K562 (cell line): Measurements from ENCODE around the gene MYBPHL. TPM values are rescaled to one million over a fixed set of nuclear protein-coding genes. Genes with fewer than 3 reads are reported as not detected.

Experiments used
- ELF1 ChIP-seq: fragments of 200-800 bp; sonication (Bioruptor generic); IDR thresholded peaks from 2 replicates; pipeline ENCODE4 v1.6.1; 2016; ENCODE audit warnings: missing genetic modification characterization, missing compliant biosample characterization
- GATAD2A ChIP-seq: fragments of 450-650 bp; IDR thresholded peaks from 2 replicates; pipeline ENCODE4 v1.6.1; 2017
- KHSRP ChIP-seq: fragments of 450-650 bp; IDR thresholded peaks from 2 replicates; pipeline ENCODE4 v1.6.1; 2017
- KLF16 ChIP-seq: IDR thresholded peaks from 2 replicates; pipeline ENCODE4 v1.6.1; 2016; ENCODE audit warnings: antibody characterized with exemption
- MBD2 ChIP-seq: sonication (generic); IDR thresholded peaks from 2 replicates; pipeline ENCODE4 v1.6.1; 2016; ENCODE audit warnings: low read depth, borderline replicate concordance
- POLR2AphosphoS2 ChIP-seq: IDR thresholded peaks from 2 replicates; pipeline ENCODE4 v1.6.1; 2012; ENCODE audit warnings: low read length, improper control_type of control experiment
- PYGO2 ChIP-seq: fragments of 450-650 bp; IDR thresholded peaks from 2 replicates; pipeline ENCODE4 v1.6.1; 2016; ENCODE audit warnings: mild to moderate bottlenecking, missing genetic modification characterization, moderate library complexity, missing compliant biosample characterization
- ZC3H11A ChIP-seq: IDR thresholded peaks from 2 replicates; pipeline ENCODE4 v1.6.1; 2012; ENCODE audit warnings: low read depth, low read length, improper control_type of control experiment
- ZFP30 ChIP-seq: fragments of 250-450 bp; sonication (Bioruptor Pico); IDR thresholded peaks from 2 replicates; pipeline ENCODE4 v1.8.0; 2022; ENCODE audit warnings: moderate library complexity, mild to moderate bottlenecking, inconsistent platforms, borderline replicate concordance
- ZKSCAN3 ChIP-seq: fragments of 250-450 bp; sonication (Bioruptor Pico); IDR thresholded peaks from 2 replicates; pipeline ENCODE4 v1.4.0; 2020
- ZNF699 ChIP-seq: fragments of 250-450 bp; sonication (Bioruptor Pico); IDR thresholded peaks from 2 replicates; pipeline ENCODE4 v1.8.0; 2021; ENCODE audit warnings: mild to moderate bottlenecking, moderate library complexity; ENCODE audit not compliant: insufficient replicate concordance
- ZNF778 ChIP-seq: fragments of 450-650 bp; formaldehyde crosslinking; IDR thresholded peaks from 2 replicates; pipeline ENCODE4 v1.4.0; 2020; ENCODE audit warnings: mild to moderate bottlenecking, moderate library complexity
- polyA plus RNA-seq, 8 experiments: library from polyadenylated mRNA; depleted of rRNA in 4 of 8; stranded (reverse) in 5 of 8; unstranded in 3 of 8; fragments of >200 nt; fragmentation: Nextera tagmentation in 2 of 8; fragmentation: Illumina TruSeq in 1 of 8; extraction: Ambion mirVana in 2 of 8; extraction: Trizol in 1 of 8; gene quantifications; 2 replicates each; pipeline versions ENCODE4 v1.2.1 to v1.2.3, GENCODE V29; 2011 to 2014; ENCODE audit warnings: inconsistent platforms in 1 of 8, missing spikeins in 1 of 8
- total RNA-seq, 7 experiments: library from RNA; depleted of rRNA in 6 of 7; stranded (reverse); fragments of >200 nt in 6 of 7; fragmentation: Illumina TruSeq in 2 of 7; extraction: Trizol in 2 of 7; gene quantifications; 2 replicates each; pipeline versions ENCODE4 v1.2.1 to v1.2.3, GENCODE V29; 2011 to 2021; ENCODE audit warnings: low replicate concordance in 1 of 7
- TF ChIP-seq, protein P1 (sequence below): fragments of 450-650 bp; IDR thresholded peaks from 2 replicates; pipeline ENCODE4 v1.6.1; 2017; ENCODE audit warnings: antibody characterized with exemption, mild to moderate bottlenecking
- TF ChIP-seq, protein P2 (sequence below), 2 experiments: fragments of 450-650 bp in 1 of 2; IDR thresholded peaks; 2 replicates each; pipeline ENCODE4 v1.6.1; 2011 to 2017; ENCODE audit warnings: low read depth in 2 of 2, antibody characterized with exemption in 1 of 2, borderline replicate concordance in 1 of 2, low read length in 1 of 2, mild to moderate bottlenecking in 1 of 2, mixed read lengths in 1 of 2; ENCODE audit not compliant: control insufficient read depth in 1 of 2

The MYBPHL gene
- total and polyA plus RNA-seq, 9 of the 15 experiments (the other 6 are each of a cell fraction or from before 2014, with no cell fraction given): 0.20 to 1.9 (median 0.33) TPM

DNA sequence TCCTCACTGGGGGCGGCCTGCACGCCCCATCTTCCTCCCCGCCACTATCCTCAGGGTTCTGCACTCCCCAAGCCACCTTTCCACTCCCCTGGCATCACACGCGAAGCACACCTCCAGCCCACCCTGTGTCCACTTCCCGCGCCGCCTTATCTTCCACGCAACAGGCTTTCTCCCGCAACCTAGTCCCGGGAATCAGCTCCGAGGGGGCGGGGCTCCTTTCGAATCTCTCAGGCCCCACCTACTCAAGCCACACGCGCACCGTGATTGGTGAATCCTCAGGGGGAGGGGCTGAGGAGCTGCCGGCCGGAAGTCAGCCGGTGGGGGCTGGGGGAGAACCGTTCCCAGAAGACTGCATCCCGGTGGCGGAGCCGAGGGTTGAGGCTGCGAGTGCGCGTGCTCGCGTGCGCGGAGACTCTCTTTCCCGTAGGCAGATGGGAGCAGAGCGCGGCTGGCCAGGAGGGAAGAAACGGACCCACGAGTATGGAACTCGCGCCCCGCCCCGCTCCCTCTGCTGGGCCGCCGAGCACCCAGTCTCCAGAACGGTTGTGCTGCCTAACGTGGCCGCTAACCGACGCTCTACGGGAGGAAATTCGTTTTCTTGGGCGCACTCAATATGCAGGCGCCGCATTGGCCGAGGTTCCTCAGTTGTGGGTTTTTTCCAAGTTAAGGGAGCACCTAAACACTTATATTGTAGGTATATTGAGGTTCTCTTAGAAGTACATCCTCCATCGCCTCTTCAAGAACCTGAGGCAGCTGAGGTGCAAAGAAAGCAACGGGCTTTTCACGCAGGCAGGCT is 23.7 kb downstream of the MYBPHL start, which contains the start of gene PSRC1 (continued):
- TF ChIP-seq, protein P1, sequence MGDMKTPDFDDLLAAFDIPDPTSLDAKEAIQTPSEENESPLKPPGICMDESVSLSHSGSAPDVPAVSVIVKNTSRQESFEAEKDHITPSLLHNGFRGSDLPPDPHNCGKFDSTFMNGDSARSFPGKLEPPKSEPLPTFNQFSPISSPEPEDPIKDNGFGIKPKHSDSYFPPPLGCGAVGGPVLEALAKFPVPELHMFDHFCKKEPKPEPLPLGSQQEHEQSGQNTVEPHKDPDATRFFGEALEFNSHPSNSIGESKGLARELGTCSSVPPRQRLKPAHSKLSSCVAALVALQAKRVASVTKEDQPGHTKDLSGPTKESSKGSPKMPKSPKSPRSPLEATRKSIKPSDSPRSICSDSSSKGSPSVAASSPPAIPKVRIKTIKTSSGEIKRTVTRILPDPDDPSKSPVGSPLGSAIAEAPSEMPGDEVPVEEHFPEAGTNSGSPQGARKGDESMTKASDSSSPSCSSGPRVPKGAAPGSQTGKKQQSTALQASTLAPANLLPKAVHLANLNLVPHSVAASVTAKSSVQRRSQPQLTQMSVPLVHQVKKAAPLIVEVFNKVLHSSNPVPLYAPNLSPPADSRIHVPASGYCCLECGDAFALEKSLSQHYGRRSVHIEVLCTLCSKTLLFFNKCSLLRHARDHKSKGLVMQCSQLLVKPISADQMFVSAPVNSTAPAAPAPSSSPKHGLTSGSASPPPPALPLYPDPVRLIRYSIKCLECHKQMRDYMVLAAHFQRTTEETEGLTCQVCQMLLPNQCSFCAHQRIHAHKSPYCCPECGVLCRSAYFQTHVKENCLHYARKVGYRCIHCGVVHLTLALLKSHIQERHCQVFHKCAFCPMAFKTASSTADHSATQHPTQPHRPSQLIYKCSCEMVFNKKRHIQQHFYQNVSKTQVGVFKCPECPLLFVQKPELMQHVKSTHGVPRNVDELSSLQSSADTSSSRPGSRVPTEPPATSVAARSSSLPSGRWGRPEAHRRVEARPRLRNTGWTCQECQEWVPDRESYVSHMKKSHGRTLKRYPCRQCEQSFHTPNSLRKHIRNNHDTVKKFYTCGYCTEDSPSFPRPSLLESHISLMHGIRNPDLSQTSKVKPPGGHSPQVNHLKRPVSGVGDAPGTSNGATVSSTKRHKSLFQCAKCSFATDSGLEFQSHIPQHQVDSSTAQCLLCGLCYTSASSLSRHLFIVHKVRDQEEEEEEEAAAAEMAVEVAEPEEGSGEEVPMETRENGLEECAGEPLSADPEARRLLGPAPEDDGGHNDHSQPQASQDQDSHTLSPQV: no peak; the same call in 1 of the 2 replicates
- no peak for TF ChIP-seq ZKSCAN3
- TF ChIP-seq ZNF778 (CRISPR knock-in tag): no peak
- peak; percentile 87 for TF ChIP-seq ELF1 (tag)
- TF ChIP-seq GATAD2A: peak; percentile 29; the same call in 1 of the 2 replicates
- TF ChIP-seq ZC3H11A: 0 out of 2 replicates have a peak, but pooled peaks have one; percentile 52
- no peak for TF ChIP-seq PYGO2 (tag)
- peak; percentile 76 for TF ChIP-seq MBD2
- no peak for TF ChIP-seq ZFP30 (CRISPR knock-in tag)
- no peak for TF ChIP-seq KLF16
- no peak for TF ChIP-seq KHSRP
- peak; percentile 82; the same call in 1 of the 2 replicates for TF ChIP-seq POLR2AphosphoS2
- TF ChIP-seq ZNF699 (CRISPR knock-in tag): no peak
- TF ChIP-seq, protein P2, sequence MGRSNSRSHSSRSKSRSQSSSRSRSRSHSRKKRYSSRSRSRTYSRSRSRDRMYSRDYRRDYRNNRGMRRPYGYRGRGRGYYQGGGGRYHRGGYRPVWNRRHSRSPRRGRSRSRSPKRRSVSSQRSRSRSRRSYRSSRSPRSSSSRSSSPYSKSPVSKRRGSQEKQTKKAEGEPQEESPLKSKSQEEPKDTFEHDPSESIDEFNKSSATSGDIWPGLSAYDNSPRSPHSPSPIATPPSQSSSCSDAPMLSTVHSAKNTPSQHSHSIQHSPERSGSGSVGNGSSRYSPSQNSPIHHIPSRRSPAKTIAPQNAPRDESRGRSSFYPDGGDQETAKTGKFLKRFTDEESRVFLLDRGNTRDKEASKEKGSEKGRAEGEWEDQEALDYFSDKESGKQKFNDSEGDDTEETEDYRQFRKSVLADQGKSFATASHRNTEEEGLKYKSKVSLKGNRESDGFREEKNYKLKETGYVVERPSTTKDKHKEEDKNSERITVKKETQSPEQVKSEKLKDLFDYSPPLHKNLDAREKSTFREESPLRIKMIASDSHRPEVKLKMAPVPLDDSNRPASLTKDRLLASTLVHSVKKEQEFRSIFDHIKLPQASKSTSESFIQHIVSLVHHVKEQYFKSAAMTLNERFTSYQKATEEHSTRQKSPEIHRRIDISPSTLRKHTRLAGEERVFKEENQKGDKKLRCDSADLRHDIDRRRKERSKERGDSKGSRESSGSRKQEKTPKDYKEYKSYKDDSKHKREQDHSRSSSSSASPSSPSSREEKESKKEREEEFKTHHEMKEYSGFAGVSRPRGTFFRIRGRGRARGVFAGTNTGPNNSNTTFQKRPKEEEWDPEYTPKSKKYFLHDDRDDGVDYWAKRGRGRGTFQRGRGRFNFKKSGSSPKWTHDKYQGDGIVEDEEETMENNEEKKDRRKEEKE (IDR thresholded peaks at IDR 0.05; ENCODE audit: borderline replicate concordance in 1 of 2, control insufficient read depth in 1 of 2, low read depth in 2 of 2, low read length in 1 of 2): peak in 1 of 2 experiments; percentile 79; a peak in 1 of 4 replicates
